SK-N-SH (cell line): ENCODE measurements around the gene B3GALT4. TPM values are rescaled to one million over a fixed set of nuclear protein-coding genes. Genes with fewer than 3 reads are reported as not detected.

ENCODE experiments used
- CTCF ChIA-PET: fragments of 300-600, 350-600 bp; formaldehyde crosslinking; extraction: SDS; loops from one replicate; lab custom pipeline; 2021; lab: Yijun Ruan, JAX
- POLR2A ChIA-PET: fragments of 350-600 bp; sonication (Branson Sonifier 250); formaldehyde crosslinking; extraction: SDS; loops from one replicate; lab custom pipeline; 2020; ENCODE audit warnings: antibody characterized with exemption, inconsistent platforms; lab: Yijun Ruan, JAX
- DNase-seq: peaks from one replicate; pipeline ENCODE4 v3.0.0; 2012
- H2AFZ ChIP-seq: fragments of 200-600 bp; sonication (generic); 2 replicates; pipeline ENCODE4 v1.8.1; 2016; ENCODE audit warnings: antibody characterized with exemption, mild to moderate bottlenecking, low read depth
- H3F3A ChIP-seq: fragments of 200-600 bp; sonication (generic); replicated peaks from 2 replicates; pipeline ENCODE3; 2016; ENCODE audit warnings: antibody characterized with exemption, mild to moderate bottlenecking; ENCODE audit not compliant: insufficient read depth
- H3K27ac ChIP-seq, 2 experiments: fragments of 200-500 bp in 1 of 2; fragments of 200-600 bp in 1 of 2; sonication (Bioruptor generic) in 1 of 2; sonication (generic), shearing (Covaris generic) in 1 of 2; 2 replicates each; pipeline versions ENCODE4 v1.5.1 to v1.6.1; 2014 to 2016; ENCODE audit warnings: low read depth in 2 of 2, inconsistent platforms in 1 of 2, low read length in 1 of 2, mild to moderate bottlenecking in 1 of 2, mixed read lengths in 1 of 2
- H3K27me3 ChIP-seq: fragments of 200-600 bp; sonication (generic), shearing (Covaris generic); 2 replicates; pipeline ENCODE4 v1.6.1; 2016; ENCODE audit warnings: mixed run types; ENCODE audit not compliant: insufficient read depth
- H3K36me3 ChIP-seq, 2 experiments: fragments of 200-500 bp in 1 of 2; fragments of 200-600 bp in 1 of 2; sonication (Bioruptor generic) in 1 of 2; sonication (generic) in 1 of 2; replicated peaks in 1 of 2; 2 replicates each; pipeline versions ENCODE3 to v1.5.1; 2014 to 2016; ENCODE audit warnings: low read length in 1 of 2, mild to moderate bottlenecking in 1 of 2; ENCODE audit not compliant: insufficient read depth in 2 of 2, control insufficient read depth in 1 of 2
- H3K4me1 ChIP-seq, 2 experiments: fragments of 200-500 bp in 1 of 2; fragments of 200-600 bp in 1 of 2; sonication (Bioruptor generic) in 1 of 2; sonication (generic), shearing (Covaris generic) in 1 of 2; 2 replicates each; pipeline versions ENCODE4 v1.5.1 to v1.6.1; 2014 to 2016; ENCODE audit warnings: low read depth in 1 of 2, low read length in 1 of 2, mixed run types in 1 of 2; ENCODE audit not compliant: insufficient read depth in 2 of 2, control insufficient read depth in 1 of 2
- H3K4me2 ChIP-seq: fragments of 200-600 bp; sonication (generic), shearing (Covaris generic); 2 replicates; pipeline ENCODE4 v1.6.1; 2017; ENCODE audit warnings: mixed run types
- H3K4me3 ChIP-seq, 2 experiments: fragments of 200-500 bp in 1 of 2; fragments of 200-600 bp in 1 of 2; sonication (Bioruptor generic) in 1 of 2; sonication (generic), shearing (Covaris generic) in 1 of 2; 2 replicates each; pipeline versions ENCODE4 v1.5.1 to v1.8.1; 2014 to 2016; ENCODE audit warnings: low read depth in 2 of 2, inconsistent platforms in 1 of 2, low read length in 1 of 2, mild to moderate bottlenecking in 1 of 2, mixed read lengths in 1 of 2, moderate library complexity in 1 of 2
- H3K79me2 ChIP-seq: fragments of 200-600 bp; sonication (generic); 2 replicates; pipeline ENCODE4 v1.8.1; 2017; ENCODE audit warnings: mild to moderate bottlenecking; ENCODE audit not compliant: insufficient read depth
- H3K9ac ChIP-seq: fragments of 200-600 bp; sonication (generic); 2 replicates; pipeline ENCODE4 v1.6.1; 2017; ENCODE audit warnings: mixed run types
- H3K9me2 ChIP-seq: fragments of 200-600 bp; sonication (generic); 2 replicates; pipeline ENCODE4 v1.6.1; 2017; ENCODE audit warnings: mixed run types
- H3K9me3 ChIP-seq: fragments of 200-600 bp; sonication (generic); 2 replicates; pipeline ENCODE4 v1.6.1; 2017; ENCODE audit warnings: mixed run types, mild to moderate bottlenecking, moderate library complexity
- H4K20me1 ChIP-seq: fragments of 200-600 bp; sonication (generic); 2 replicates; pipeline ENCODE4 v1.6.1; 2017; ENCODE audit warnings: mild to moderate bottlenecking, mixed run types; ENCODE audit not compliant: insufficient read depth
- CHD2 ChIP-seq: fragments of 150-350 bp; IDR thresholded peaks from 2 replicates; pipeline ENCODE4 v1.6.1; 2018; ENCODE audit warnings: low read length; ENCODE audit not compliant: partially characterized antibody
- ELF1 ChIP-seq: IDR thresholded peaks from 2 replicates; pipeline ENCODE4 v1.4.0; 2012
- EP300 ChIP-seq, 2 experiments: IDR thresholded peaks; 2 replicates each; pipeline versions ENCODE4 v1.4.0 to v1.6.1; 2012; ENCODE audit warnings: borderline replicate concordance in 1 of 2, low read depth in 1 of 2, low read length in 1 of 2
- EZH2phosphoT487 ChIP-seq: fragments of 200-600 bp; sonication (generic); IDR thresholded peaks from 2 replicates; pipeline ENCODE4 v1.6.1; 2017; ENCODE audit warnings: low read depth, mixed run types, mild to moderate bottlenecking, antibody characterized with exemption, moderate library complexity, borderline replicate concordance
- FOXJ3 ChIP-seq: sonication (generic); formaldehyde crosslinking; IDR thresholded peaks from 2 replicates; pipeline ENCODE4 v1.5.1; 2020; ENCODE audit warnings: mild to moderate bottlenecking, missing genetic modification reagents
- FOXM1 ChIP-seq: IDR thresholded peaks from 2 replicates; pipeline ENCODE4 v1.4.0; 2012; ENCODE audit warnings: low read depth, mild to moderate bottlenecking
- IRF3 ChIP-seq: fragments of 150-350 bp; IDR thresholded peaks from 2 replicates; pipeline ENCODE4 v1.6.1; 2016; ENCODE audit warnings: mild to moderate bottlenecking, low read depth, low read length
- JUND ChIP-seq: IDR thresholded peaks from 2 replicates; pipeline ENCODE4 v1.4.0; 2012
- NFIC ChIP-seq: IDR thresholded peaks from 2 replicates; pipeline ENCODE4 v1.4.0; 2012; ENCODE audit warnings: borderline replicate concordance
- RXRA ChIP-seq: IDR thresholded peaks from 2 replicates; pipeline ENCODE4 v1.4.0; 2012; ENCODE audit warnings: low read depth, mild to moderate bottlenecking, borderline replicate concordance
- SIN3A ChIP-seq: IDR thresholded peaks from 2 replicates; pipeline ENCODE4 v1.6.1; 2012; ENCODE audit warnings: low read depth, mild to moderate bottlenecking, low read length, moderate library complexity, borderline replicate concordance
- SMC3 ChIP-seq: IDR thresholded peaks from 2 replicates; pipeline ENCODE4 v1.6.1; 2012; ENCODE audit warnings: low read depth, low read length, improper control_type of control experiment
- TAF1 ChIP-seq: IDR thresholded peaks from 2 replicates; pipeline ENCODE4 v1.6.1; 2012; ENCODE audit warnings: low read depth, mild to moderate bottlenecking, low read length, moderate library complexity, borderline replicate concordance
- TCF12 ChIP-seq: IDR thresholded peaks from 2 replicates; pipeline ENCODE4 v1.4.0; 2012
- YY1 ChIP-seq: IDR thresholded peaks from 2 replicates; pipeline ENCODE4 v1.4.0; 2012; ENCODE audit warnings: low read depth, mild to moderate bottlenecking
- ZBTB33 ChIP-seq: IDR thresholded peaks from 2 replicates; pipeline ENCODE4 v1.4.0; 2012; ENCODE audit warnings: low read depth, borderline replicate concordance
- WGBS: methylation state at CpG from one replicate; pipeline ENCODE4 v1.1.6; 2017; ENCODE audit warnings: low lambda C conversion rate; 5-methylcytosine and 5-hydroxymethylcytosine counted together
- polyA plus RNA-seq, 3 experiments: library from polyadenylated mRNA; depleted of rRNA; stranded (reverse); fragments of >200 nt; gene quantifications; 2 replicates each; pipeline ENCODE4 v1.2.3, GENCODE V29; 2012
- TF ChIP-seq, protein P1 (sequence below): fragments of 150-350 bp; IDR thresholded peaks from 2 replicates; pipeline ENCODE4 v1.6.1; 2017; ENCODE audit warnings: antibody characterized with exemption, low read length, low read depth, borderline replicate concordance
- TF ChIP-seq, protein P2 (sequence below): fragments of 200-600 bp; sonication (generic); IDR thresholded peaks from 2 replicates; pipeline ENCODE4 v1.6.1; 2017; ENCODE audit warnings: antibody characterized with exemption, mild to moderate bottlenecking, moderate library complexity
- TF ChIP-seq, protein P3 (sequence below): IDR thresholded peaks from 2 replicates; pipeline ENCODE4 v1.4.0; 2012; ENCODE audit warnings: low read depth

Gene B3GALT4
- polyA plus RNA-seq, 1 of the 3 experiments (the other 2 are of a cell fraction) = 0.56 TPM

DNA sequence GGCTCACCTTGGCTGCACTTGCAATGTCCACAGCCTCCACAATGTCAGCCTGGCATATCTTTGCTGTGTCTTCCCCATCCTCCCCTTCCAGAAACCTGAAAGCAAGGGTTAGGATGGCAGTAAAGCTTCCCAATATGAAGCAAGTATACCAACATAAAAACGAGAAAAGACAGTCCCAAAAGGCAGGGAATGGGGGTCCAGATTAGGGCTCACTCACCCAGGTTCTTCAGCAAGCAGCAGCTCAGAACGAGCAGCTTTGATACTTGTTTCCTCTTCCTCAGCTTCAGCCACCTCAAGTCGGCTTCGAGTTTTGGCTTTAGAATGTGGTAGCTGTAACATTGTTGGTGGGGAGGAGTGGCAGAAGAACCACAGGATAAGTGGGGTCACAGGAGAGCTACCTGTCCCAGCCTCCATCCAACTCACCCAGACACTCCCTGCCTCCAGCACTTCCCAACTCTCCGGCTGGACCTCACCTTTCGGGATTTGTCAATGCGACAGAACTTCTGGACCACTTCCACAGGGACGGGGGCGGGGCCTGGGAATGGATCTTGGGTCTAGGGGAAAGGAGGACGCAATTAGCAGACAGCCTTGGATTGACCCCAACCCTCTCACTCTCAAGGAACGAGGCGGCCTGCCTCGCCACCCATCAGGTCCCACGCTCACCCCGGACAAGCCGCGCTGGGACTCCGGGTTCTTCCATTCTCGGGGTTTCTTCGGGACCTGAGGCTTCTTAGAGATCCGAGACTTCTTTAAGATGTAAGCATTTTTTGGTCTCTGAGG, 11.4 kb downstream of the B3GALT4 start:
- H3K27me3 ChIP-seq = no peaks in the 10 kb centered on the region
- DNase-seq = peak; percentile 36
- H4K20me1 ChIP-seq = 0 out of 2 replicates have a peak, but pooled peaks cover 3% of the 10 kb centered on the region
- H3K79me2 ChIP-seq = peaks cover 61% of the 10 kb centered on the region
- H3K9ac ChIP-seq = peak overlapping the region; percentile 80
- H3K9me3 ChIP-seq = no peaks in the 10 kb centered on the region
- H3K9me2 ChIP-seq = no peaks in the 10 kb centered on the region
- H3K36me3 ChIP-seq = peaks cover 34 to 56% of the 10 kb centered on the region in 2 experiments
- H3K4me1 ChIP-seq = peaks cover 5 to 23% of the 10 kb centered on the region in 2 experiments; a peak in 3 of 4 replicates
- ChIA-PET POLR2A (interaction anchor here (1.9 to 3.6 kb wide), 4 partner anchors 11 to 316 kb away, joined by 8 to 58 read pairs (median 24); partner anchors contain the start of genes B3GALT4, RGL2, RPS18 and VPS52), CTCF (interaction anchor here (1.1 to 4.4 kb wide), 5 partner anchors 10 to 138 kb away, joined by 3 to 49 read pairs (median 9); partner anchors contain the start of genes B3GALT4 and RGL2)
- H2AFZ ChIP-seq = peak overlapping the region; percentile 55
- peak overlapping the region; percentile 40 to 91; a peak in 3 of 4 replicates for H3K27ac ChIP-seq
- H3F3A ChIP-seq = peaks cover 6% of the 10 kb centered on the region
- peak overlapping the region; percentile 96 for H3K4me2 ChIP-seq
- TF ChIP-seq ELF1 (no peak), RXRA (no peak), CHD2 (no peak), YY1 (no peak), FOXM1 (no peak), NFIC (no peak), SMC3 (no peak), FOXJ3 (no peak), TCF12 (no peak), SIN3A (no peak), EP300 (IDR thresholded peaks at IDR 0.05; ENCODE audit: borderline replicate concordance in 1 of 2, low read depth in 1 of 2, low read length in 1 of 2) (no peak), EZH2phosphoT487 (no peak), IRF3 (no peak), TAF1 (no peak), ZBTB33 (no peak), JUND (no peak)
- TF ChIP-seq, protein P1, sequence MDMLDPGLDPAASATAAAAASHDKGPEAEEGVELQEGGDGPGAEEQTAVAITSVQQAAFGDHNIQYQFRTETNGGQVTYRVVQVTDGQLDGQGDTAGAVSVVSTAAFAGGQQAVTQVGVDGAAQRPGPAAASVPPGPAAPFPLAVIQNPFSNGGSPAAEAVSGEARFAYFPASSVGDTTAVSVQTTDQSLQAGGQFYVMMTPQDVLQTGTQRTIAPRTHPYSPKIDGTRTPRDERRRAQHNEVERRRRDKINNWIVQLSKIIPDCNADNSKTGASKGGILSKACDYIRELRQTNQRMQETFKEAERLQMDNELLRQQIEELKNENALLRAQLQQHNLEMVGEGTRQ = no peak
- TF ChIP-seq, protein P2, sequence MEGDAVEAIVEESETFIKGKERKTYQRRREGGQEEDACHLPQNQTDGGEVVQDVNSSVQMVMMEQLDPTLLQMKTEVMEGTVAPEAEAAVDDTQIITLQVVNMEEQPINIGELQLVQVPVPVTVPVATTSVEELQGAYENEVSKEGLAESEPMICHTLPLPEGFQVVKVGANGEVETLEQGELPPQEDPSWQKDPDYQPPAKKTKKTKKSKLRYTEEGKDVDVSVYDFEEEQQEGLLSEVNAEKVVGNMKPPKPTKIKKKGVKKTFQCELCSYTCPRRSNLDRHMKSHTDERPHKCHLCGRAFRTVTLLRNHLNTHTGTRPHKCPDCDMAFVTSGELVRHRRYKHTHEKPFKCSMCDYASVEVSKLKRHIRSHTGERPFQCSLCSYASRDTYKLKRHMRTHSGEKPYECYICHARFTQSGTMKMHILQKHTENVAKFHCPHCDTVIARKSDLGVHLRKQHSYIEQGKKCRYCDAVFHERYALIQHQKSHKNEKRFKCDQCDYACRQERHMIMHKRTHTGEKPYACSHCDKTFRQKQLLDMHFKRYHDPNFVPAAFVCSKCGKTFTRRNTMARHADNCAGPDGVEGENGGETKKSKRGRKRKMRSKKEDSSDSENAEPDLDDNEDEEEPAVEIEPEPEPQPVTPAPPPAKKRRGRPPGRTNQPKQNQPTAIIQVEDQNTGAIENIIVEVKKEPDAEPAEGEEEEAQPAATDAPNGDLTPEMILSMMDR = no peak
- TF ChIP-seq, protein P3, sequence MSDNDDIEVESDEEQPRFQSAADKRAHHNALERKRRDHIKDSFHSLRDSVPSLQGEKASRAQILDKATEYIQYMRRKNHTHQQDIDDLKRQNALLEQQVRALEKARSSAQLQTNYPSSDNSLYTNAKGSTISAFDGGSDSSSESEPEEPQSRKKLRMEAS = no peak
- TF ChIP-seq, all 33 proteins: peak for 0
- peak overlapping the region; percentile 78 to 96 for H3K4me3 ChIP-seq
- 4% methylated on average over 20 of the region's 21 CpGs for WGBS
